GM18858 (cell line): ENCODE measurements around the gene PROZ.

Experiments
- ATAC-seq: cut with Tn5 transposase; IDR thresholded peaks from one replicate; pipeline ENCODE4 v1.9.1; 2021; ENCODE audit not compliant: unreplicated experiment

PROZ gene

GRCh38 chr13:113171250-113172125, 13.0 kb downstream of the PROZ start:
- no peak for ATAC-seq

- no peak for ATAC-seq
These were observed 14.0 kb downstream of the PROZ start for GRCh38 chr13:113172419-113172926.

GRCh38 chr13:113176280-113176679, 17.8 kb downstream of the PROZ start:
- no peak for ATAC-seq

- ATAC-seq: no peak
These were observed 18.4 kb downstream of the PROZ start for GRCh38 chr13:113176822-113177221.

GRCh38 chr13:113178070-113178895, 19.8 kb downstream of the PROZ start:
- ATAC-seq: no peak

GRCh38 chr13:113178896-113179167, 20.4 kb downstream of the PROZ start:
- ATAC-seq: no peak

- no peak for ATAC-seq
These were observed 21.2 kb downstream of the PROZ start for GRCh38 chr13:113179374-113180230.

- ATAC-seq: no peak
These were observed 23.6 kb downstream of the PROZ start for GRCh38 chr13:113182046-113182445.

GRCh38 chr13:113183450-113184129, 25.1 kb downstream of the PROZ start:
- no peak for ATAC-seq

- ATAC-seq: no peak
These were observed 26.4 kb downstream of the PROZ start for GRCh38 chr13:113184568-113185440.

GRCh38 chr13:113186061-113186900, 27.8 kb downstream of the PROZ start:
- ATAC-seq: peak; percentile 81

GRCh38 chr13:113187263-113187669, 28.8 kb downstream of the PROZ start:
- ATAC-seq: no peak

GRCh38 chr13:113187883-113188665, 29.6 kb downstream of the PROZ start:
- no peak for ATAC-seq

- no peak for ATAC-seq
These were observed 31.7 kb downstream of the PROZ start for GRCh38 chr13:113190181-113190580.

- ATAC-seq: no peak
These were observed 33.8 kb downstream of the PROZ start for GRCh38 chr13:113192279-113192678.

- no peak for ATAC-seq
These were observed 34.5 kb downstream of the PROZ start for GRCh38 chr13:113192902-113193301.

- ATAC-seq: no peak
These were observed 36.9 kb downstream of the PROZ start for GRCh38 chr13:113195360-113195759.
